Right lobe of liver (tissue), 4 donors: ENCODE data around the gene ARHGAP21.

Experiments used
- POLR2A ChIP-seq: fragments of 450-650 bp; IDR thresholded peaks from one replicate; pipeline ENCODE4 v1.6.1; 2017; ENCODE audit warnings: antibody characterized with exemption, mild to moderate bottlenecking
- TF ChIP-seq, protein P1 (sequence below), 4 donors: fragments of 200-600 bp in 3 of 4; fragments of 450-650 bp in 1 of 4; IDR thresholded peaks; one replicate each; pipeline versions ENCODE4 v1.5.1 to v1.8.0; 2016 to 2022; ENCODE audit warnings: antibody characterized with exemption in 4 of 4, mild to moderate bottlenecking in 2 of 4
- donor health status: DM: no; HTN: no; CAD: no.
- donor health status: DM: no; HTN: no; CAD: no.
- donor health status: DM: no; HTN: yes; CAD: no.

DNA sequence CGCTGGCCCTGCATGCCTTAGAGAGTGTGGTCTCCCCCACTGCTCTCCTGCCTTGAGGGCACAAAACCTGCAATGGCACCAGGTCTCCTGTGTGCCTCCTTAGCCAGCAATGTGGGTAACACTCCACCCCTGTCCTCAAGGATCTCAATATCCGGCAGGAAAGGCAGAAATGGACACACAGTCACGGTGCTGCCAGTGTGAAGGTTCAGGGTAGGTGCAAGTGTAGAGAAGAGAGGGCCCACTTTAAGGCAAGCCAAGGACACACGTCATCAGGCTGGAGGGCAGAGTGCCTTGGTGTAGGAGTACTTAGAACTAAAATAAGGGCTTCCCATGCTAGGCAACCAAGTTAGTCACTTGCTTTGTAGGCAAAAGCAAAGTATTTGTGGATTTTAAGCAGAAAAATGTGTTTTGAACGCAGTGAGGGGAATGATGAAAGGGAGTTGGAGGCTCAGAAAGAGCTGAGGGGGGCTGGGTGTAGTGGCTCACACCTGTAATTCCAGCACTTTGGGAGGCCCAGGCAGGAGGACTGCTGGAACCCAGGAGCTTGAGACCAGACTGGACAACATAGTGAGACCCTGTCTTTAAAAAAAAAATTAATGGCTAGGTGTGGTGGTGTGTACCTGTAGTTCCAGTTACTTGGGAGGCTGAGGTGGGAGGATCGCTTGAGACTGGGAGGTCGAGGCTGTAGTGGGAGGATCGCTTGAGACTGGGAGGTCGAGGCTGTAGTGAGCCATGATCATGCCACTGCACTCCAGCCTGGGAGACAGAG, 152.8 kb downstream of the ARHGAP21 start:
- TF ChIP-seq, protein P1, sequence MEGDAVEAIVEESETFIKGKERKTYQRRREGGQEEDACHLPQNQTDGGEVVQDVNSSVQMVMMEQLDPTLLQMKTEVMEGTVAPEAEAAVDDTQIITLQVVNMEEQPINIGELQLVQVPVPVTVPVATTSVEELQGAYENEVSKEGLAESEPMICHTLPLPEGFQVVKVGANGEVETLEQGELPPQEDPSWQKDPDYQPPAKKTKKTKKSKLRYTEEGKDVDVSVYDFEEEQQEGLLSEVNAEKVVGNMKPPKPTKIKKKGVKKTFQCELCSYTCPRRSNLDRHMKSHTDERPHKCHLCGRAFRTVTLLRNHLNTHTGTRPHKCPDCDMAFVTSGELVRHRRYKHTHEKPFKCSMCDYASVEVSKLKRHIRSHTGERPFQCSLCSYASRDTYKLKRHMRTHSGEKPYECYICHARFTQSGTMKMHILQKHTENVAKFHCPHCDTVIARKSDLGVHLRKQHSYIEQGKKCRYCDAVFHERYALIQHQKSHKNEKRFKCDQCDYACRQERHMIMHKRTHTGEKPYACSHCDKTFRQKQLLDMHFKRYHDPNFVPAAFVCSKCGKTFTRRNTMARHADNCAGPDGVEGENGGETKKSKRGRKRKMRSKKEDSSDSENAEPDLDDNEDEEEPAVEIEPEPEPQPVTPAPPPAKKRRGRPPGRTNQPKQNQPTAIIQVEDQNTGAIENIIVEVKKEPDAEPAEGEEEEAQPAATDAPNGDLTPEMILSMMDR (IDR thresholded peaks at IDR 0.05): no peak
- no peak for TF ChIP-seq POLR2A
